GM12801 (cell line): ENCODE results near the gene RUNDC3A.

ENCODE experiments used
- CTCF ChIP-seq: IDR thresholded peaks from one replicate; pipeline ENCODE4 v1.5.1; 2011; ENCODE audit warnings: control low read depth; ENCODE audit not compliant: insufficient read length; ENCODE audit errors: extremely low read depth

The RUNDC3A gene

DNA sequence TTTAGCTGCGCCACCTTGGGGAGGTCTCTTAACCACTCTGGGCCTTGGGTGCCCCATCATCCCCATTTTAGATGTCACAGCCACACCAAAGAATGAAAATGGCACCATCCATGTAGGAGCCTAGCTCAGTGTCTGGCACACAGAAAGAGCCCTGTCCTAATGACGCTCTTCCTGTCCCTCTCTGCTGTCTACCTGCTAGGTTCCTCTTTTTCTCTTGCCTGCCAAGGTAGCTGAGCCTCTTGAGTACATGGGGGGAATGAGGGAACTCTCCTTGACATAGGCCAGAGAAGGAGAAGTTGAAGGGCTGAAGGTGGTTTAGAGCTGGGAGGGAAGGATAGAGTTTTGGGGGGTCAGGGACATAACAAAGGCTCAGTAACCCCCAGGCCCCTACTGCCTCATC lies 1.8 kb downstream of the RUNDC3A start:
- TF ChIP-seq CTCF: no peak

DNA sequence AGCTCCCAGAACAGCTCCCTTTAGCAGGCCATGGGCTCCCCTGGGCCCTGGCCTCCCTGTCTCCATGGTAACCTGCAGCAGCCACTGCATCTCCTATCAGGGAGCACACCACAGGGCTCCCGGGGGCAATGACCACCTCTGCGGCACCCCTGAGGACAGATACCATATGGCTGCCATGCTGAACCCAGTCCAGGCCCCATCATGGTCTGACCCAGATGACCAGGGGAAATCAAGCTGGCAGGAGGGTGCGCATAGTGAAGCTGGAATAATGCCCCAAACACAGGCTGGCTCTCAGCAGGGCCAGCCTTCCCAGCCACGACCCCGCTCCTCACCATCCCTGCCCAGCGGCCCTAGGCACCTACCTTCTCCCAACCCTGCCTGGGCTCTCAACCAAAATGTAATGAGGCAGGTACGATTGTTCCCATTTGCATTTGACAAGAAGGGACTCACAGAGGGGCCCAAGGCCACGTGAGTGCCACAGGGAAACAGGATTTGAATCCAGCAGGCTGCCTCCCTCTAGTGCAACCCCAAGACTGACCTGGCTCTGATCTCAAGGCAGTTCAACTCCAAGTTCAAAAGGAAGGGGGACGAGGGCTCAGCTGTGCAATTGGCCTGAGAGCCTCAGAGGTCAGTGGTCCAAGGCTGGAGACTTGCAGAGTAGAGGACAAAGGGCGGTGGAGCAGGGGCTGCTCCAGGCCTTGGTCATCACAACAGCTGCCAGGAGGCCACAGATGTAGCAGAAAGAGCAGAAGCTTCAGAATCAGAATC lies 2.4 kb downstream of the RUNDC3A start:
- no peak for TF ChIP-seq CTCF

GRCh38 chr17:44311562-44312181 lies 3.3 kb downstream of the RUNDC3A start:
- TF ChIP-seq CTCF: no peak

- no peak for TF ChIP-seq CTCF
Observed at GRCh38 chr17:44312396-44313104, 4.1 kb downstream of the RUNDC3A start.

GRCh38 chr17:44314031-44314430 lies 5.6 kb downstream of the RUNDC3A start:
- TF ChIP-seq CTCF: no peak

DNA sequence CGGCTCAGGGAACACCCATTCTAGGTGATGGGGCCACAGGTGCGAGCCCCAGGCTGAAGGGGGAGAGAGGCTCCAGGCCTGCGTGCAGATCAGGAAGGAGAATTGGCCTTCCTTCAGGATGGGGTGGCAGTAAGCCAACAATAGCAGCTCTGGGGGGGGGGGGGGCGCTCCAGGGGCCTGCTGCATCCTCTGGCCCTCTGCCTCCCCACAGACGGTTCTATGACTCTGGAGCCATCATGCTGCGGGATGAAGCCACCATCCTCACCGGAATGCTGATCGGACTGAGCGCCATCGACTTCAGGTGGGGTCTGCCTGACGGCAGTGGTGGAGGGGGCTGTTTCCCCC lies 6.1 kb downstream of the RUNDC3A start:
- no peak for TF ChIP-seq CTCF

GRCh38 chr17:44314869-44315661 lies 6.7 kb downstream of the RUNDC3A start:
- no peak for TF ChIP-seq CTCF
